OCI-LY3 (cell line): Measurements from ENCODE around the gene GUCA2B.

Experiments
- EZH2phosphoT487 ChIP-seq: fragments of 200-600 bp; shearing (Covaris generic); IDR thresholded peaks from 2 replicates; pipeline ENCODE4 v1.6.1; 2018; ENCODE audit warnings: antibody characterized with exemption, mixed run types, low read depth
- TF ChIP-seq, protein P1 (sequence below): fragments of 200-600, 300-600 bp; sonication (generic); IDR thresholded peaks from 2 replicates; pipeline ENCODE4 v1.5.1; 2014; ENCODE audit warnings: antibody characterized with exemption, low read length, low read depth

GRCh38 chr1:42150651-42151050, 2.6 kb upstream of the GUCA2B start:
- TF ChIP-seq, protein P1, sequence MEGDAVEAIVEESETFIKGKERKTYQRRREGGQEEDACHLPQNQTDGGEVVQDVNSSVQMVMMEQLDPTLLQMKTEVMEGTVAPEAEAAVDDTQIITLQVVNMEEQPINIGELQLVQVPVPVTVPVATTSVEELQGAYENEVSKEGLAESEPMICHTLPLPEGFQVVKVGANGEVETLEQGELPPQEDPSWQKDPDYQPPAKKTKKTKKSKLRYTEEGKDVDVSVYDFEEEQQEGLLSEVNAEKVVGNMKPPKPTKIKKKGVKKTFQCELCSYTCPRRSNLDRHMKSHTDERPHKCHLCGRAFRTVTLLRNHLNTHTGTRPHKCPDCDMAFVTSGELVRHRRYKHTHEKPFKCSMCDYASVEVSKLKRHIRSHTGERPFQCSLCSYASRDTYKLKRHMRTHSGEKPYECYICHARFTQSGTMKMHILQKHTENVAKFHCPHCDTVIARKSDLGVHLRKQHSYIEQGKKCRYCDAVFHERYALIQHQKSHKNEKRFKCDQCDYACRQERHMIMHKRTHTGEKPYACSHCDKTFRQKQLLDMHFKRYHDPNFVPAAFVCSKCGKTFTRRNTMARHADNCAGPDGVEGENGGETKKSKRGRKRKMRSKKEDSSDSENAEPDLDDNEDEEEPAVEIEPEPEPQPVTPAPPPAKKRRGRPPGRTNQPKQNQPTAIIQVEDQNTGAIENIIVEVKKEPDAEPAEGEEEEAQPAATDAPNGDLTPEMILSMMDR: no peak
- TF ChIP-seq EZH2phosphoT487: no peak
